Measurements from ENCODE around the gene MYO18B.

MYO18B gene

DNA sequence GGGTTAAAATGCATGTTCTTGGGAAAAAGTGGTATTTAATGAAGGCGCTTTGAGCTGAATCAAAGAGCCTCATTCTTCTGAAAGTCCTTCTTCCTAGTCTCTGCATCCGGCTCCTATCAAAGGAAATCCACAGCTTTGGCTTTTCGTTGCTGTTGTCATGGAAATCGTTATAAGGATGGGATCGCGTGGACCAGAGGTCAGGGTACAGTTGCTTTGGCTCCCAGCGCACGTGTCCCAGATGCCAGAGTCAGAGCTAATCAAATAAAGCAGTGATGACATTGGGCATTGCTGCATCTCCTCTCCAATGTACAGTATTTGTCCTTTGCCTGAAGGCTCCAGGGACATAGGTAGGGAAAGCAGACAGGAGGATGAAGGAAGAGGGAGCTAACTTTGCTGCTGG, 181.9 kb downstream of the MYO18B start:
- H3K4me3 ChIP-seq (replicated peaks; ENCODE audit: low read depth, low read length): no peak overlapping the region
- no peak for DNase-seq (ENCODE audit: low read depth)
- TF ChIP-seq, protein P1, sequence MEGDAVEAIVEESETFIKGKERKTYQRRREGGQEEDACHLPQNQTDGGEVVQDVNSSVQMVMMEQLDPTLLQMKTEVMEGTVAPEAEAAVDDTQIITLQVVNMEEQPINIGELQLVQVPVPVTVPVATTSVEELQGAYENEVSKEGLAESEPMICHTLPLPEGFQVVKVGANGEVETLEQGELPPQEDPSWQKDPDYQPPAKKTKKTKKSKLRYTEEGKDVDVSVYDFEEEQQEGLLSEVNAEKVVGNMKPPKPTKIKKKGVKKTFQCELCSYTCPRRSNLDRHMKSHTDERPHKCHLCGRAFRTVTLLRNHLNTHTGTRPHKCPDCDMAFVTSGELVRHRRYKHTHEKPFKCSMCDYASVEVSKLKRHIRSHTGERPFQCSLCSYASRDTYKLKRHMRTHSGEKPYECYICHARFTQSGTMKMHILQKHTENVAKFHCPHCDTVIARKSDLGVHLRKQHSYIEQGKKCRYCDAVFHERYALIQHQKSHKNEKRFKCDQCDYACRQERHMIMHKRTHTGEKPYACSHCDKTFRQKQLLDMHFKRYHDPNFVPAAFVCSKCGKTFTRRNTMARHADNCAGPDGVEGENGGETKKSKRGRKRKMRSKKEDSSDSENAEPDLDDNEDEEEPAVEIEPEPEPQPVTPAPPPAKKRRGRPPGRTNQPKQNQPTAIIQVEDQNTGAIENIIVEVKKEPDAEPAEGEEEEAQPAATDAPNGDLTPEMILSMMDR (IDR thresholded peaks at IDR 0.05; ENCODE audit: low read length, missing control alignments): no peak

DNA sequence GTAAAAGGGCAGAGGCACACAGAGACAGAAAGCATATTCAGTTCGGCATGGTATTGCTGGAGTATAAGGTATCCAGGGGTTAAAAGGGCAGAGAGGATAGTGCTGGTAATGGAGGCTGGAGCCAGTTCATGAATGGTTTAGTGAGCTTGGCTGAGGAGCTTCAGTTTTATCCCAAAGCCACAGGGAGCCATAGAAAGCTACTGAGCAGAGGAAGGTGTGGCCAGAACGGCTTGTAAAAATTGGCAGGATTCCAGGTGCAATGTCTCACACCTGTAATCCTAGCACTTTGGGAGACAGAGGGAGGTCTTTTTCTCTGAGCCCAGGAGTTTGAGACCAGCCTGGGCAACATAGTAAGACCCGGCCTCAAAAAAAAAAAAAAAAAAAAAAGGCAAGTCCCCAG, 186.1 kb downstream of the MYO18B start:
- H3K4me3 ChIP-seq (replicated peaks; ENCODE audit: low read depth, low read length): no peak overlapping the region
- no peak for DNase-seq (ENCODE audit: low read depth)
- TF ChIP-seq, protein P1 (IDR thresholded peaks at IDR 0.05; ENCODE audit: low read length, missing control alignments): no peak

DNA sequence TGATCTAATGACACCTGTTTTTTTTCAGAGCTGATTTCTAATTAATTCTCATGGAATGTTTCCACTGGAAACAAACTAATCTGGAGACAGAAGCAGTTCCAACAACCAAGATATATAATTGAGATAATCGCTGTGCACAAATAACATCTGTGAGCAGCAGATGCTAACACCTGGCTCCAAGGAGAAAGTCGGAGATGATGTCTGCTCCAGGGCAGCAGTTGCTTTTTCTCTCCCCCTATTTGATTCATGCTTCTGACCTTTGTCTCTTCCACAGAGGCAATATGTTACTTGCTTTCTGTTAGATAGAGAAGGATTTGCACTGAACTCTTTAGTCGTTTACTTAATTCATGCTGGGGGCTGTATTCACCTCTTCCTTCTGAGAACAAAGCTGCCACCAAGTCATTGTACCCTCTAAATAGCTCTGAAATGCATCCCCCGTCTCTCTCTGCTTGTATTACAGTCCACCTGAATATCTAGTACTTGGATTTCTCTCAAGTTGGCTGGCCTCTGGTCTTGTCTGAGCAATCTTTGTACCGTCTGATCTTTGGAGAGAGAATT, 187.4 kb downstream of the MYO18B start:
- no peak for DNase-seq (ENCODE audit: low read depth)
- no peak overlapping the region for H3K4me3 ChIP-seq (replicated peaks; ENCODE audit: low read depth, low read length)
- TF ChIP-seq, protein P1 (IDR thresholded peaks at IDR 0.05; ENCODE audit: low read length, missing control alignments): no peak

DNA sequence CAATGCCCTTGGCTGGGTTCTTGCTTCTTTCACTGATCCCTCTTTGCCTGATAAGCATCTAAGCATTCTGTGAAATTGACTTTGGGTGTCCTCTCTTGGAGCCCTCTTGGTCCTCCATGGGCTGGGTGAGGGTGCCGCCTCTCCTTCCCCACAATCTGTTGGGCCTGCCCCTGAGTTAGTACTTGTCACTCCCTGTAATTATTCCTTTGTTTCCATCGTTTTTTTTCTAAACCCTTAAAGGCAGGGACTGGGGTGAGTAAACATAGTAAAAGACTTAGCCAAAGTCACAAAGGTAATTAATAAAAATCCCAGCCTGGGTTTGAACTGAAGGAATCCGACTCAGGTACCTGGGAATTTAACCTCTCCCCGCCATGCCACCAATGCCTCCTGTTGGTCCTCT, 188.1 kb downstream of the MYO18B start:
- TF ChIP-seq, protein P1 (IDR thresholded peaks at IDR 0.05; ENCODE audit: low read length, missing control alignments): no peak
- H3K4me3 ChIP-seq (replicated peaks; ENCODE audit: low read depth, low read length): no peak overlapping the region

DNA sequence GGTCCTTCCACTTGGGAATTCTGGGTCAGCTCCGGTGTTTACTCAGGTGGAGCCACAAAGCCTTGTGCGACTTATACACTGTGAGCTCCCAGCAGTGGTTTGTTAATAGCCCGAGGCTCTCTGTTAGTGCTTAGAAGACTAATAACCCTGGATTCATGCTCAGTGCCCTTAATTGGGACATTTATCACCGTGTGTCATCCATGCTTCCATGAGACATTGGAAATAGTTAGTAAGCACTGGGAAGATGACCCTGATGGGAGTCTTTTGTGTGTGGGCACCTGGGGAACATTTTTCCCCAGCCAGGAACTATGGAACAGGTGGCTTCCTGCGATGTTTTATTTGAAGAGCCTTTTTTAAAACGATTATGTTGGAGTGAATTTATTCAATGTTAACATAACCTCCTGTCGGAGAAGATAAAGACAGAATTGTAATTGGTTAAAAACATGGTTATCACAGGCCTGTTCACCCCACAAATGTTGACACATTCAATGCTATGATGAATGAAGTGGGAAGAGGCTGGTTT, 188.9 kb downstream of the MYO18B start:
- H3K4me3 ChIP-seq (replicated peaks; ENCODE audit: low read depth, low read length): no peak overlapping the region
- TF ChIP-seq, protein P1 (IDR thresholded peaks at IDR 0.05; ENCODE audit: low read length, missing control alignments): no peak
- no peak for DNase-seq (ENCODE audit: low read depth)

More for the DNA sequence above, 188.1 kb downstream of the MYO18B start:
- no peak for DNase-seq (ENCODE audit: low read depth)

DNA sequence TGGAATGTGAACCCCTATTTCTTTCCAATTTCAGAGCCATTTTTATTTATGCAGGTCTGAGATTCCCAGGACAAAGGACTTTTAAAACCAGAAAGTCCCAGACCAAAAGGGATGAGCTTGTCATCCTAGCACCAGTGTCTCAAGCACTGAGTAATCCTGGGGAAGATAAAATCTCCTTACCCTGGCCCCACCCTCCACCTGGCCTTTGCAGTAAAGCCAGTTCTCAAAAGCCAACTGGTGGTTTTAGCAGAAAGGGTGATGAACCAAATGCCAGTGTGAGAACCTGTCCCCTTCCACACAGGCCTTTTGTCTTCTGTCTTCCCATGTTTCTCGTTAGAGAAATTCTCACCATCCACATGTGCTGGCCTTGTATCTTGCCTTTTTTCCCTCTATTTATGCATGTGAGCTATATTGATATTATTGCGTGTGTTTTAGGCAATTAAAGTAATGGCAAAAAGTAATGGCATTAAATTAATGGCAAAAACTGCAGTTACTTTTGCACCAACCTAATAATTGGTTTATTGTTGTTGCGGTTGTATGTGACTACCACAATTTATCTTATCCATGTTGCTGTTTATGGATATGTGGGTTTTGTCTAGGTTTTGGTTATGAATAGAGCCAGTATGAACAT, 191.3 kb downstream of the MYO18B start:
- H3K4me3 ChIP-seq (replicated peaks; ENCODE audit: low read depth, low read length): no peak overlapping the region
- DNase-seq (ENCODE audit: low read depth): no peak
- TF ChIP-seq, protein P1 (IDR thresholded peaks at IDR 0.05; ENCODE audit: low read length, missing control alignments): no peak

Data from fibroblast of pulmonary artery (primary cell).